K562 (cell line): Measurements from ENCODE around the gene TEX14. TPM values are rescaled to one million over a fixed set of nuclear protein-coding genes. Genes with fewer than 3 reads are reported as not detected.

ENCODE experiments used
- CCAR2 ChIP-seq: fragments of 200-400 bp; formaldehyde crosslinking; IDR thresholded peaks from 2 replicates; pipeline ENCODE4 v1.6.1; 2017; ENCODE audit warnings: mild to moderate bottlenecking, low read depth, low read length
- CTBP1 ChIP-seq: fragments of 450-650 bp; IDR thresholded peaks from 2 replicates; pipeline ENCODE4 v1.6.1; 2016; ENCODE audit warnings: borderline replicate concordance
- E2F3 ChIP-seq: fragments of 250-450 bp; sonication (Bioruptor Pico); IDR thresholded peaks from 2 replicates; pipeline ENCODE4 v1.4.0; 2020; ENCODE audit warnings: mild to moderate bottlenecking
- PHF20 ChIP-seq: fragments of 450-650 bp; IDR thresholded peaks from 2 replicates; pipeline ENCODE4 v1.6.1; 2018; ENCODE audit not compliant: partially characterized antibody
- PTTG1 ChIP-seq: fragments of 450-650 bp; IDR thresholded peaks from 2 replicates; pipeline ENCODE4 v1.6.1; 2016; ENCODE audit warnings: low read depth, mild to moderate bottlenecking, missing genetic modification characterization, missing compliant biosample characterization
- SPI1 ChIP-seq: IDR thresholded peaks from 2 replicates; pipeline ENCODE4 v1.6.1; 2011; ENCODE audit warnings: low read depth, low read length, control low read depth, borderline replicate concordance
- STAG1 ChIP-seq: sonication (generic); formaldehyde crosslinking; IDR thresholded peaks from 2 replicates; pipeline ENCODE4 v1.5.0; 2020; ENCODE audit warnings: missing genetic modification reagents, borderline replicate concordance
- TEAD1 ChIP-seq, 2 experiments: fragments of 450-650 bp in 1 of 2; sonication (generic) in 1 of 2; formaldehyde crosslinking; IDR thresholded peaks; 2 replicates each; pipeline versions ENCODE4 v1.4.0 to v1.8.0; 2020 to 2022; ENCODE audit warnings: mild to moderate bottlenecking in 2 of 2, missing genetic modification reagents in 1 of 2
- ZNF174 ChIP-seq: fragments of 250-450 bp; sonication (Bioruptor Pico); IDR thresholded peaks from 2 replicates; pipeline ENCODE4 v1.4.0; 2020; ENCODE audit warnings: mild to moderate bottlenecking
- ZNF57 ChIP-seq: fragments of 450-650 bp; formaldehyde crosslinking; IDR thresholded peaks from 2 replicates; pipeline ENCODE4 v1.4.0; 2020; ENCODE audit warnings: mild to moderate bottlenecking, moderate library complexity
- ZNF764 ChIP-seq: fragments of 250-450 bp; sonication (Bioruptor Pico); IDR thresholded peaks from 2 replicates; pipeline ENCODE4 v1.4.0; 2020; ENCODE audit warnings: low read depth, mild to moderate bottlenecking, moderate library complexity
- ZNF79 ChIP-seq: fragments of 250-450 bp; sonication (Bioruptor Pico); IDR thresholded peaks from 2 replicates; pipeline ENCODE4 v1.4.0; 2020; ENCODE audit warnings: low read depth, mild to moderate bottlenecking, moderate library complexity
- polyA plus RNA-seq, 8 experiments: library from polyadenylated mRNA; depleted of rRNA in 4 of 8; stranded (reverse) in 5 of 8; unstranded in 3 of 8; fragments of >200 nt; fragmentation: Nextera tagmentation in 2 of 8; fragmentation: Illumina TruSeq in 1 of 8; extraction: Ambion mirVana in 2 of 8; extraction: Trizol in 1 of 8; gene quantifications; 2 replicates each; pipeline versions ENCODE4 v1.2.1 to v1.2.3, GENCODE V29; 2011 to 2014; ENCODE audit warnings: inconsistent platforms in 1 of 8, missing spikeins in 1 of 8
- total RNA-seq, 7 experiments: library from RNA; depleted of rRNA in 6 of 7; stranded (reverse); fragments of >200 nt in 6 of 7; fragmentation: Illumina TruSeq in 2 of 7; extraction: Trizol in 2 of 7; gene quantifications; 2 replicates each; pipeline versions ENCODE4 v1.2.1 to v1.2.3, GENCODE V29; 2011 to 2021; ENCODE audit warnings: low replicate concordance in 1 of 7
- TF ChIP-seq, protein P1 (sequence below): sonication (generic); formaldehyde crosslinking; IDR thresholded peaks from 2 replicates; pipeline ENCODE4 v1.9.0; 2022; ENCODE audit warnings: mild to moderate bottlenecking, missing genetic modification reagents
- TF ChIP-seq, protein P2 (sequence below): fragments of 250-450 bp; sonication (Bioruptor Pico); IDR thresholded peaks from 2 replicates; pipeline ENCODE4 v1.4.0; 2020; ENCODE audit warnings: mild to moderate bottlenecking
- TF ChIP-seq, protein P3 (sequence below): fragments of 250-450 bp; sonication (Bioruptor Pico); IDR thresholded peaks from 2 replicates; pipeline ENCODE4 v1.5.0; 2021
- TF ChIP-seq, protein P4 (sequence below), 2 experiments: fragments of 450-650 bp; conservative IDR thresholded peaks; 2 replicates each; pipeline ENCODE4 v1.6.1; 2017; ENCODE audit warnings: mild to moderate bottlenecking in 2 of 2, moderate library complexity in 2 of 2
- TF ChIP-seq, protein P5 (sequence below): fragments of 250-450 bp; sonication (Bioruptor Pico); IDR thresholded peaks from 2 replicates; pipeline ENCODE4 v1.4.0; 2020; ENCODE audit warnings: mild to moderate bottlenecking, moderate library complexity

Gene TEX14
- total and polyA plus RNA-seq, 9 of the 15 experiments (the other 6 are each of a cell fraction or from before 2014, with no cell fraction given) = 0.05 to 0.12 (median 0.09) TPM; not detected in 1

DNA sequence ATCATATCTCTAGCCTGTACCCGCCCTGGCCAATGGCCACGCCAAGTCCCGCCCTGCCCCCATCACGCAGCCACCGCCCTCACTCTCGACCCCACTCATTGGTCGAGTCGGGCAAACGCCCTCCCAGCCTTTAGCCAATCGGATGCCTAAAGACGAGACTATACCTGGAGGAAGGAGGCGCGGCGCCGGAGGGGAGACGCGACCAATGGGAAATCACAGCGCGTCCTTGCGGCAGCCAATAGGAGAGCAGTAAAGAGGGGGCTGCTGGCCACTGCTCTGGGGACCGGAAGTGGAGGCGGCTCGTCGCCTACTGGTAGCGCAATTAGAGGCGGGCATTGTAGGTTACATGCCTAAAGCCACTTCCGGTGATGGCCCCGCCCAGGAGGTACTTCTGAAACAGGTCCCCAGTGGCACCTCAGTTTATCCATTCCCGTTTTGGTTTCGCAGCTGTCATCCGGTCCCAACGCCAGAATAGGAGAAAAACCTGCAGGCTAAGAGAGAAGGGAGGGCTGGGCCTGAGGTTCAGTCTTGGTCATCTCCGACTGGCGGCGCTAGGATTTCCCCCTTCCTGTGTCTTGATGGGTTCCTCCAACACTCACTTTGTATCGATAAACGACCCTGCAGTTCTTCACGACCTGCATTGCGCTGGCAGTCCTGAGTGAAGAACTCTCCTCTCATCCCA lies 173.8 kb downstream of the TEX14 start (continued):
- no peak for TF ChIP-seq ZNF57 (CRISPR knock-in tag)
- TF ChIP-seq ZNF764 (CRISPR knock-in tag) = no peak
- TF ChIP-seq, protein P1, sequence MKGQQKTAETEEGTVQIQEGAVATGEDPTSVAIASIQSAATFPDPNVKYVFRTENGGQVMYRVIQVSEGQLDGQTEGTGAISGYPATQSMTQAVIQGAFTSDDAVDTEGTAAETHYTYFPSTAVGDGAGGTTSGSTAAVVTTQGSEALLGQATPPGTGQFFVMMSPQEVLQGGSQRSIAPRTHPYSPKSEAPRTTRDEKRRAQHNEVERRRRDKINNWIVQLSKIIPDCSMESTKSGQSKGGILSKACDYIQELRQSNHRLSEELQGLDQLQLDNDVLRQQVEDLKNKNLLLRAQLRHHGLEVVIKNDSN (CRISPR knock-in tag) = peak; percentile 59
- 0 out of 4 replicates have a peak, but pooled peaks of 1 of the 2 experiments have one; percentile 37 for TF ChIP-seq TEAD1 (CRISPR knock-in tag; IDR thresholded peaks at IDR 0.05)
- no peak for TF ChIP-seq ZNF79 (CRISPR knock-in tag)
- no peak for TF ChIP-seq CCAR2
- TF ChIP-seq, protein P2, sequence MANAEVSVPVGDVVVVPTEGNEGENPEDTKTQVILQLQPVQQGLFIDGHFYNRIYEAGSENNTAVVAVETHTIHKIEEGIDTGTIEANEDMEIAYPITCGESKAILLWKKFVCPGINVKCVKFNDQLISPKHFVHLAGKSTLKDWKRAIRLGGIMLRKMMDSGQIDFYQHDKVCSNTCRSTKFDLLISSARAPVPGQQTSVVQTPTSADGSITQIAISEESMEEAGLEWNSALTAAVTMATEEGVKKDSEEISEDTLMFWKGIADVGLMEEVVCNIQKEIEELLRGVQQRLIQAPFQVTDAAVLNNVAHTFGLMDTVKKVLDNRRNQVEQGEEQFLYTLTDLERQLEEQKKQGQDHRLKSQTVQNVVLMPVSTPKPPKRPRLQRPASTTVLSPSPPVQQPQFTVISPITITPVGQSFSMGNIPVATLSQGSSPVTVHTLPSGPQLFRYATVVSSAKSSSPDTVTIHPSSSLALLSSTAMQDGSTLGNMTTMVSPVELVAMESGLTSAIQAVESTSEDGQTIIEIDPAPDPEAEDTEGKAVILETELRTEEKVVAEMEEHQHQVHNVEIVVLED (CRISPR knock-in tag) = peak; percentile 44; the same call in 1 of the 2 replicates
- TF ChIP-seq, protein P3, sequence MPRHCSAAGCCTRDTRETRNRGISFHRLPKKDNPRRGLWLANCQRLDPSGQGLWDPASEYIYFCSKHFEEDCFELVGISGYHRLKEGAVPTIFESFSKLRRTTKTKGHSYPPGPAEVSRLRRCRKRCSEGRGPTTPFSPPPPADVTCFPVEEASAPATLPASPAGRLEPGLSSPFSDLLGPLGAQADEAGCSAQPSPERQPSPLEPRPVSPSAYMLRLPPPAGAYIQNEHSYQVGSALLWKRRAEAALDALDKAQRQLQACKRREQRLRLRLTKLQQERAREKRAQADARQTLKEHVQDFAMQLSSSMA = peak; percentile 92
- TF ChIP-seq, protein P4, sequence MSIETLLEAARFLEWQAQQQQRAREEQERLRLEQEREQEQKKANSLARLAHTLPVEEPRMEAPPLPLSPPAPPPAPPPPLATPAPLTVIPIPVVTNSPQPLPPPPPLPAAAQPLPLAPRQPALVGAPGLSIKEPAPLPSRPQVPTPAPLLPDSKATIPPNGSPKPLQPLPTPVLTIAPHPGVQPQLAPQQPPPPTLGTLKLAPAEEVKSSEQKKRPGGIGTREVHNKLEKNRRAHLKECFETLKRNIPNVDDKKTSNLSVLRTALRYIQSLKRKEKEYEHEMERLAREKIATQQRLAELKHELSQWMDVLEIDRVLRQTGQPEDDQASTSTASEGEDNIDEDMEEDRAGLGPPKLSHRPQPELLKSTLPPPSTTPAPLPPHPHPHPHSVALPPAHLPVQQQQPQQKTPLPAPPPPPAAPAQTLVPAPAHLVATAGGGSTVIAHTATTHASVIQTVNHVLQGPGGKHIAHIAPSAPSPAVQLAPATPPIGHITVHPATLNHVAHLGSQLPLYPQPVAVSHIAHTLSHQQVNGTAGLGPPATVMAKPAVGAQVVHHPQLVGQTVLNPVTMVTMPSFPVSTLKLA (conservative IDR thresholded peaks at IDR 0.05) = peak; percentile 82 to 90
- TF ChIP-seq STAG1 (CRISPR knock-in tag) = no peak
- peak; percentile 52 for TF ChIP-seq CTBP1
- no peak for TF ChIP-seq PTTG1 (tag)
- TF ChIP-seq PHF20 = peak; percentile 84
- TF ChIP-seq, protein P5, sequence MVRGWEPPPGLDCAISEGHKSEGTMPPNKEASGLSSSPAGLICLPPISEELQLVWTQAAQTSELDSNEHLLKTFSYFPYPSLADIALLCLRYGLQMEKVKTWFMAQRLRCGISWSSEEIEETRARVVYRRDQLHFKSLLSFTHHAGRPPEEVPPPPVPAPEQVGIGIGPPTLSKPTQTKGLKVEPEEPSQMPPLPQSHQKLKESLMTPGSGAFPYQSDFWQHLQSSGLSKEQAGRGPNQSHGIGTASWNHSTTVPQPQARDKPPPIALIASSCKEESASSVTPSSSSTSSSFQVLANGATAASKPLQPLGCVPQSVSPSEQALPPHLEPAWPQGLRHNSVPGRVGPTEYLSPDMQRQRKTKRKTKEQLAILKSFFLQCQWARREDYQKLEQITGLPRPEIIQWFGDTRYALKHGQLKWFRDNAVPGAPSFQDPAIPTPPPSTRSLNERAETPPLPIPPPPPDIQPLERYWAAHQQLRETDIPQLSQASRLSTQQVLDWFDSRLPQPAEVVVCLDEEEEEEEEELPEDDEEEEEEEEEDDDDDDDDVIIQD (CRISPR knock-in tag) = no peak
- TF ChIP-seq E2F3 (CRISPR knock-in tag) = peak; percentile 75; the same call in 1 of the 2 replicates
- 0 out of 2 replicates have a peak, but pooled peaks have one; percentile 28 for TF ChIP-seq SPI1
- no peak for TF ChIP-seq ZNF174
